ENCODE data around the gene ZDHHC24.
"Not testable (repeated sequence)": the region's sequence is repeated elsewhere in the genome, so short reads cannot be mapped to it uniquely, and the experiment has no call there.

The ZDHHC24 gene

DNA sequence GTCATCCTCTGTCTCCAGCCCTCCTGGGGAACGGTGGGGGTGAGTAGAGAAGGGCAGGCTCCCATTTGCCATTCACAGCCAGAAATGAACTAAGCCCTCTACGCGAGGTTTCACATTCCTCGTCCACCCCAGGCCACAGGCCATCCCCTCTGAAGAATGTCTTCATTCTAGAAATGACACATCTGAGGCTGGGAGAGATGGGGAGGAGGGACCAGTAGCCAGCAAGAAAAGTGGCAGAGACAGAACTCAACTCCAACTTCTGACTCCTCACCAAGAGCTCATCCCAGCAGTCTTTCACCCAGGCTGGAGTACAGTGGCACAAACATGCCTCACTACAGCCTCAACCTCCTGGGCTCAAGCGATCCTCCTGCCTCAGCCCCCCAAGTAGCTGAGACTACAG is 19.1 kb upstream of the ZDHHC24 start:
- no peak for DNase-seq

DNA sequence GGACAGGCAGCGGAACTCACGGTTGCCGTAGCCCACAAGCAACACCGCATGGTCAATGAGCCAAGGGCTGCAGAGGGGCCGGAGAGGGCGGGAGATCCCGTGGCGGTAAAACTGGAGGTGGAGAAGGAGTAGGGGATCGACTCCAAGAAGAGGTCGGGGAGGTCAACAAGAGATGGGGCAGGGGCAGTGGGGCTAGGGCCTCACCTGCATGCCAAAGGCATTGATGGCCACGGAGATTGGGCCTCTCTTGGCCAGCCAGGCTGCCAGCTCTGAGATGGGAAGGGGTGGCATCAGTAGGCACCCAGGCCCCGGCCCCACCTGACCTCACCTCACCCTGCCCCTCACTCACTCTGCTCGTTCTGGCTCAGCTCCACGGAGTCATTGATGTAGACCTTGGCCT is 18.7 kb upstream of the ZDHHC24 start:
- no peak for DNase-seq

DNA sequence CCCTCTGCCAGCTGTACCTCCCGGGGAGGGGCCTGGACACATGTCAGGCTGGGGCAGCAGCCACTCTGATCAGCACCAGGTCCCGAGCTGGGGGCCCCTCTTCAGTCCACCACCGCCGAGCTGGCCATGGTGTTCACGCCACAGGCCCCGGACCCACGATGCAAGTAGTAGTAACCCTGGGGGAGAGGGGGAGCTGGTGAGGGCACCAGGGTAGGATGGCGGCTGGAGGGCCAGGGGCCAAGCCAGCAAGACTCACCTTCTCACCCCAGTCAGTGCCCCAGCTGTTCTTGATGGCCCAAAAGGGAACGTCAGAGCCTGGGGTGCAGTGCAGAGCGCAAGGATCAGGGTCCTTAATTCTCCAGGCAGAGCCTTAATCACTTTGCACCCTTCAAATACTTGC is 18.0 kb upstream of the ZDHHC24 start:
- DNase-seq = no peak

DNA sequence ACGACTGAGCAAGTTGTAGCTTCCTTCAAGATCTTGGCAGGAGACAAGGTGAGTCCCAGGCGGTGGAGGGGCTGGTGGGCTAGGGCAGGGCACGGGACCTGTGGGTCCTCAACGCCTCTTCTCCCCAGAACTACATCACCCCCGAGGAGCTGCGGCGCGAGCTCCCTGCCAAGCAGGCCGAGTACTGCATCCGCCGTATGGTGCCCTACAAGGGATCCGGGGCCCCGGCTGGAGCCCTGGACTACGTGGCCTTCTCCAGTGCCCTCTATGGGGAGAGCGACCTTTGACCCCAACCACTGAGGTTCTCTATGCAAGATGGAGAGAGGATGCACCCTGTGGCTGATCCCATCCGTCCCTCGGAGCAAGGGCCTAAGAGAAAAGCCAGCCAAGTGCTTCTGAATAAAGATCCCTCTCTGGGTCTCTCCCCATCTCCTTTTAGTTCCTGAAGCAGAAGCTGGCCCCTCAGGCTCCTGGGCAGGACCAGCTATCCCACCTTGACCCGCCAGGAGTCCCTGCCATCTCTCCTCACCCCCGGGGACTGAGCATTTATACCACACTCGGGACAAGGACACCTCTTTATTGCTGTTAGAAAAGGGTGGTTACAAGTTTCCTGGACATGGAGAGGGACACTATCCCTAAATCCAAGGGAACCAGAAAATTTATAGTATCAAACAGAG is 17.2 kb upstream of the ZDHHC24 start:
- no peak for DNase-seq

DNA sequence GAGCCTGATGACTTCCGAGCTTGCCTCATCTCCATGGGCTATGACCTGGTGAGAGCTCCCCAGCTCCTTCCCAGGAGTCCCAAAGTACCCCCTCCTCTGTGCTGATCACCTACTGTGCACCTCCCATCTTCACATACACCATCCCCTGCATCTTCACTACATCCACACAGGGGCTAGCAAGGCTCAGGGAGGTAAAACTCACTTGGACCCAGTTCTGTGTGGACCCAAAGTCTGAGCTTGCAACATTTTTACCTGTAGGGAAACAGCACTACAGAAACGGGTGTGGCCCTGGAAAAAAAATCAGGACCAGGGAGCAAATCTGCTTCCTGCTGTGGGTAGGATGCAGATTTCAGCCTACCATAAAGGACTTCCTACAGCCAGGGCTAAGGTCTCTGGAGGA is 16.4 kb upstream of the ZDHHC24 start:
- DNase-seq = no peak

DNA sequence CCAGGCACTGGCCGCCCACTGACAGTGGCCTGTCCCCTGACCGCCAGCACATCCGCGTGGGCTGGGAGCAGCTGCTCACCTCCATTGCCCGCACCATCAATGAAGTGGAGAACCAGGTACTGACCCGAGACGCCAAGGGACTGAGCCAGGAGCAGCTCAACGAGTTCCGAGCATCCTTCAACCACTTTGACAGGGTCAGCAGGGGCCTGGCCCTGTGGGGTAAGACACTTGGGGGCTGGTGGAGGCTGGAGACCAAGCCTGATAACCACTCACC is 16.1 kb upstream of the ZDHHC24 start:
- no peak for DNase-seq

DNA sequence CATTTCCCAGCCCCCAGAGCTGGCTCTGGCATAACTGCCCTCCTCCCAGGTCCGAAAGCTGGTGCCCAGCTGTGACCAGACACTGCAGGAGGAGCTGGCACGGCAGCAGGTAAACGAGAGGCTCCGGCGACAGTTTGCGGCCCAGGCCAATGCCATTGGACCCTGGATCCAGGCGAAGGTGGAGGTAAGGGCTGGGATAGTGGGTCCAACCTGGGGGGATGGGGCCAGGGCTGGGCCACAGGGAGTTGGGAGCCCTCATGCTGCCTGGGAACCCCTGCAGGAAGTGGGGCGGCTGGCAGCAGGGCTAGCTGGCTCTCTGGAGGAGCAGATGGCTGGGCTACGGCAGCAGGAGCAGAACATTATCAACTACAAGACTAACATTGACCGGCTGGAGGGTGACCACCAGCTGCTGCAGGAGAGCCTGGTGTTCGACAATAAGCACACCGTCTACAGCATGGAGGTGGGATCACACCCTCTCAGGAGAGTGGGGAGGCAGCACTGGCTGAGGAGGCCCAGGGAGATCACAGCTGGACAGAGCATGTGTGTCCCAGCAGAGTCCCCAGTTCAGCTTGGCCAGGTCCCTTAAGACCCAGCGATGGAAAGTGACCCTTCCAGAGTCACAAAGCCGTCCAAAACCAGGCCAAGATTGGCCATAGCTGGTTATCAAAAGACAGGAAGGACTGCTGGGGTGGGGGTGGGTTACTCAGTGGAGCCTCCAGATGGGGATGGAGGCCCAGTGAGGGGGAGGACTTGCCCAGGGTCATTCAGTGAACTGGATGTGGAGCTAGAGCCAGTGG is 15.5 kb upstream of the ZDHHC24 start:
- no peak for DNase-seq

DNA sequence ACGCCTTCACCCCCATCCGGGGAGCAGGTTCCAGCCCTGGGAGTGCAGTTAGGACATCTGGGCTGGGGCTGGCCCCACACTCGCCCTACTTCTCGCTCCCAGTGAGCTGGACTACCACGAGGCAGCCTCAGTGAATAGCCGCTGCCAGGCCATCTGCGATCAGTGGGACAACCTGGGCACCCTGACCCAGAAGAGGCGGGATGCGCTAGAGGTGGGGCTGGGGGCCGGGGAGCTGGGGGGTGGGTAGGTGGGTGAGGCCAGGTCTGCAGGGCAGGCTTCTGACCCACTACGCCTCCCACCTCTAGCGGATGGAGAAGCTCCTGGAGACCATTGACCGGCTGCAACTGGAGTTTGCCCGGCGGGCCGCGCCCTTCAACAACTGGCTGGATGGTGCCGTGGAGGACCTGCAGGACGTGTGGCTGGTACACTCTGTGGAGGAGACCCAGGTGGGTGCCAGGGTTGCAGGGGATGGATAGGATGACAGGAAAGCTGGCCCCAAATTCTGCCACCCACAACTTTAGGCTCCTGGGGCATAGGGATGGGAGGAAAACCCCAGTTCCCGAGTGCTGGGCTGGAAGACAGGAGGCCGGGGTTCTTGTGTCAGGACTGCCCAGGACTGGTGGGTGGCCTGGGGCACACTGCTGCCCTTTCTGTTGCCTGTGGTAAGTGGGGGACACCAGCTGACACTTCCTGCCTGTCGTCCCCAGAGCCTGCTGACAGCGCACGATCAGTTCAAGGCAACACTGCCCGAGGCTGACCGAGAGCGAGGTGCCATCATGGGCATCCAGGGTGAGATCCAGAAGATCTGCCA is 14.2 kb upstream of the ZDHHC24 start:
- DNase-seq = no peak

DNA sequence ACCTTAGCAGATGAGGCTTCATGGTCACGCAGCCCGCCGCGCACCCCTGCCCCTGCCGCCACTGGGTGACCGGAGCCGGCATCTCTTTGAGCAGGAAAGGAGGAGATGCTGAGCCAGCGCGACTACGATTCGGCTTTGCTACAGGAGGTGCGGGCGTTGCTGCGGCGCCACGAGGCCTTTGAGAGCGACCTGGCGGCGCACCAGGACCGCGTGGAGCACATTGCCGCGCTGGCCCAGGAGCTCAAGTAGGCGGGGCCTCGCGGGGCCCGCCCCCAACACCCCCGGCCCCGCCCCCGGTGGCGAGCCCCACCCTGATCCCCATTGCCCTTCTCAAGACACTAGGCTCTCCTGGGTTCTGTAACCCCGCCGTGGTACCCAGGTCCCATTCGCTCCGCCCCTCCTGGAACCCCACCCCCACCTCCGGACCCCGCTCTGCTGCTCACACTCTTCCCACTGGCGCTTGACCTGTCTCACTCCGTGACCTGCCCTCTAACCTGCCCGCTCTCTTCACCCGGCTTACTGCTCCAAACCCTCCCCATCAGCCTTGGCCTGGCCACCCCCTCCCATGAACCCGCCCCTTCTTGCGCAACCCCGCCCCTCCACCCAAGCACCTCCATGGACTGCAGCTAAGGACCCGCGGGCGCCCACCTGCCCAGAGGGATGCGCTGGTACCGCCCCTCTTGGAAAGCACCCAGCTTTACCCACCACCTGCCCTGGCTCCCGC is 13.5 kb upstream of the ZDHHC24 start:
- no peak for DNase-seq

DNA sequence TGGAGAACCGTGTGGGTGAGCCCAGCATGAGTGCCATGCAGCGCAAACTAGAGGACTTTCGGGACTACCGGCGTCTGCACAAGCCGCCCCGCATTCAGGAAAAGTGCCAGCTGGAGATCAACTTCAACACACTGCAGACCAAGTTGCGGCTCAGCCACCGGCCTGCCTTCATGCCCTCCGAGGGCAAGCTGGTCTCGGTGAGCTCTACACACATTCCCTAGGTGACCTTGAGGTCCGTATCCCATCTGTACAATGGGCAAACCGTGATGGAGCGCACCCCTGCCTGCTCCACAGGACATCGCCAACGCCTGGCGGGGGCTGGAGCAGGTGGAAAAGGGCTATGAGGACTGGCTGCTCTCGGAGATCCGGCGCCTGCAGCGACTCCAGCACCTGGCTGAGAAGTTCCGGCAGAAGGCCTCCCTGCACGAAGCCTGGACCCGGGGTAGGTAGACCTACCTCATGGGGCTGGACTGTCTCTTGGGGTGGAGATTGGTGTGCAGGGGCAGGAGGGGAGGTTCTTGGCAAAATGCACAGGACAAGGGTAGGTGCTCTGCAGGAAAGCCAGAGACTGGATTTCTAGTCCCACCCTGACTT is 12.0 kb upstream of the ZDHHC24 start:
- DNase-seq = no peak

DNA sequence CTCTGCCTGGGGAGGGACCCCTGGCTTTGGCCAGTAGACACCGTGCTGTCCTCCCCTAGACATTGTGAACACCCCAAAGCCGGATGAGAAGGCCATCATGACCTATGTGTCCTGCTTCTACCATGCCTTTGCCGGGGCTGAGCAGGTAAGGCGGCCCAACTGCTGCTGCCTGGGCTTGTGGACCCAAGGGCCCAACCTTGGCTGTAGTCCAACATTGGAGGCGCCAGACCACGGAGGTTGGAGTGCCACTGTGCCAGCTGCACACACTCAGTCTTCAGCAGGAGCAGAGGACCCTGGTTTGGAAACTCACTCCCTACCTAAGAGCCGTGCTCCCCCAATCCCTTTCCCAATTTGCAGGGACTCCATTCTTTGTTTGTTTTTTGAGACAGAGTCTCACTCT is 10.2 kb upstream of the ZDHHC24 start:
- DNase-seq = no peak

DNA sequence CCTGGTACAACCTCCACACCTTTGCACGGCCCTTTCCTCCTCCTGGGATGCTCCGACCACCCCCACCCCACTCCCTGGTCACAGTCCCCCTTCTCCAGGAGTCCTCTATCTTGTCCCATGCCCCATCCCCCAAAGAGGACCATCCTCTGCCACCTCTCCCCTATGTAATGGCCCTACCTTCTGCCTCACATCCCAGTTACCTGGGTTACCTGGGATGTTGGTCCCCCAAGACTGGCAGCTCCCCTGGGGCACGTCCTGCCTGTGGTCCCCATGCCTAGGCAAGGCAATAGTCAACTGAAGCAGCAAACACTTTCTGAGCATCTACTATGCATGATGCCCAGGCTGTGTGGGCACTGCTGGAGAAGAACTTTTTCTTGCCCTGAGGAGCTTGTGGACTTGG is 9.6 kb upstream of the ZDHHC24 start:
- no peak for DNase-seq

DNA sequence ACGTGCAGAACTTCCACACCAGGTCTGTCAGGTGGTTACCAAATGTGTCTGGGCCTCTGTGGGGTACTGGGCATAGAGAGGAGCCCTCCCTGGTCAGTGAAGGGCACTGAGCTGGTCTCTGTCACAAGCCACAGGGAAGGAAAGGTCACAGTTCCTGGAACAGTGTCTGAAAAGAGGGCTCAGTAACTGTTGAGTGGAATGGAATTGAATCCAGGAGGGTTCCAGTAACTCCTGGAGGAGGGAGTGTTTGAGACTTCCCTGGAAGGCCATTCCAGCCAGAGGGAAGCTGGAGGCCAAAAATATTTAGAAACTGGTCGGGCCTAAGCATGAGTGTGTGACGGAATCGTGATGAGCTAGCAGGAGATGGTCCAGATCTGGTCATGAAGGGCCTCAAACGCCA is 8.8 kb upstream of the ZDHHC24 start:
- DNase-seq = no peak

DNA sequence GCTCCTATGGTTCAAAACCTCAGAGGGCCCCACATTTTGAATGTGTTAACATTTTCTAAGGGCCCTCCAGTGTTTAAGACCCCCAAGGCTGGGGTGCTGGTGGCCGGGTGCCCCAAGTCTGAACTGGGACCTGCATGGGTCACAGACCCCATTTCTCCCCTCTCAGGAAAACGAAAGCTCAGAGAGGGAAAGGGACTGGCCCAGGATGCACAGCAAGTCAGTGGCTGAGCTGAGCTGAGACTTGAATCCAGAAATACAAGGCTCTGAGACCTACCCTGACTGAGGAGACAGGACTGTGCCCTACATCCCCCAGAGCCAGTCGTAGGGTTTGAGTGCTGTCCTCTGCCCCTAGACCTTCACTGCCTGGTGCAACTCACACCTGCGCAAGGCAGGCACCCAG is 5.0 kb upstream of the ZDHHC24 start:
- no peak for DNase-seq

DNA sequence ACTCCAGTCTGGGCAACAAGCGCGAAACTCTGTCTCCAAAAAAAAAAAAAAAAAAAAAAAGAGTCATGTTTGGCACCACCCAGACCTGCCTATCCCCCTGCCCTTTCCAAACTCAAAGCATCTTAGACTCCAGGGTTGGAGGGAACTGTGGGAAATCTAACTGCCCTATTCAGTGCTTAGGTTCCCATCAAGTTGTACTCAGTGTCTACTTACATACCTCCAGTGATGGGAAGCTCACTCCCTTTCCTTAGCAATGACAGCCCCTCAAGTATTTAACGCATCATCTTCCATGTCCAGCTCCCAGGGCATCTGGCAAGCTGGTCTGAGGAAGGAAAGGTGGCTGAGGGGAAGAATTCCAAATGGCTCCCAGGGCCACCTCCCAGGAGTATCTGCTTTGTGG is 3.8 kb upstream of the ZDHHC24 start:
- no peak for DNase-seq

DNA sequence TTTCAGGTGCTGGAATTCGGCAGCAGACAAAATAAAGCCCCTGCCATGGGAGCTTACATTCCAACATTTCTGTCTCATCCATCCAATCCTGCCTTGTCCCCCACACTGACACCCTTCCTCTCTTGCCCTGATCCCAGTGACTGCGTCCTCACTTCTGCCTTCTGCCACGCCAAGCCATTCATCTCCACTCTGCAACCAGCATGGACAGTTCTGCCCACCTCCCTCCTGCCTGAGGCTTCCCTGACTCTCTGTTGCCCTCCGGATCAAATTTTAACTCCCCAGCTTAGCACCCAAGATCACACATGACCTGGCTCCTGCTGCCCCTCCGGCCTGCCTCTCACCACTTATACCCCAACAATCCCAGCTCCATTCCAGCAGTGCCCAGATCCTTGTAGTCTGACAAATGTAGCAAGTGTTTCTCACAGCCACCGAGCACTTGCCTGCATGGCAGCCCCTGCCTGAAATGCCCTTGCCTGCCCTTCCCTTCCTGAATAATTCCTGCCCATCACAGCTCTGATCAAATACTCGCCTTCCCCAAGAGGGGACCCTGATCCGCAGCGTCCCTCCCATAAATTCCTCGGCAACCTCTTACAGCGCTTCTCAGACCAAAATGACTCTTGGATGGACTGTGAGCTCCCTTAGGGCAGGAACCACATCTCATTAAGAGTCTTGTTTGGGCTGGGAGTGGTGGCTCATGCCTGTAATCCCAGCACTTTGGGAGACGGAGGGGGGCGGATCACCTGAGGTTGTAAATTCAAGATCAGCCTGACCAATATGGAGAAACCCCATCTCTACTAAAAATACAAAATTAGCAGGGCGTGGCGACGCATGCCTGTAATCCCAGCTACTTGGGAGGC is 3.2 kb upstream of the ZDHHC24 start:
- DNase-seq = no peak

DNA sequence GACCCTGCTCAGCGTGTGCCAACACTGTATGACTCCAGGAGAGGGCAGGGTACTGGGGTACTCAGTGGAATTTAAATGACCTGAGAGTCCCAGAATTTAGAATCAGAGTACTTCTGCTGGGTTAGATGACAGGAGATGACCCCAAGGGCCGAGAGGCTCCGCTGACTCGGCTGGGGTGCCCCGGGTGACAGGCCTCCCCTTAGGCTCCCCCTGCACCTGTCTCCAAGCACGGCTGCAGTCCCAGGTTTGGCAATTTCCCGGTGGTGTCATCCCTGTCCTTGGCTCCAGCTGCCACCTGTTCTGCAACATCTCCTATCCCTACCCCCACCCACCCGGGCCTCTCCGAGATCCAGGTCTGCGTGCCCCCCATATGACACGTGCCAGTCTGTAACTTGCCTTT is 2.2 kb upstream of the ZDHHC24 start:
- no peak for DNase-seq

DNA sequence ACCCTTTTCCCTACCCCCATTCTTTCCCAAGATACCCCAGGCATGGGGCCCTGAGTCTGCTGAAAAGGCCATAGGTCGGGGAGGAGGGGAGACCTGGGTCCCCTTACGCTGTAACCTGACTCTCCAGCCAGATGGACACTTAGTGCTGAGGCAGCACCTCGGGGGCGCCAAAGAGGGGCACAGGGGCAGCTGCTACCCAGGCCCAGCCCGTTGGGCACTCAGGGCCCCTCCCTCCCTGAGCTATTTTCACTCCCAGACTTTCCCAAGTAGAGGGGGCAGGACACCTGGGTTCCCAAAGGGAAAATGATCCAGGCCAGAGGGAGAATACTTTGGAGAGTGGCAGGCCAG is 1.8 kb upstream of the ZDHHC24 start:
- DNase-seq = no peak

DNA sequence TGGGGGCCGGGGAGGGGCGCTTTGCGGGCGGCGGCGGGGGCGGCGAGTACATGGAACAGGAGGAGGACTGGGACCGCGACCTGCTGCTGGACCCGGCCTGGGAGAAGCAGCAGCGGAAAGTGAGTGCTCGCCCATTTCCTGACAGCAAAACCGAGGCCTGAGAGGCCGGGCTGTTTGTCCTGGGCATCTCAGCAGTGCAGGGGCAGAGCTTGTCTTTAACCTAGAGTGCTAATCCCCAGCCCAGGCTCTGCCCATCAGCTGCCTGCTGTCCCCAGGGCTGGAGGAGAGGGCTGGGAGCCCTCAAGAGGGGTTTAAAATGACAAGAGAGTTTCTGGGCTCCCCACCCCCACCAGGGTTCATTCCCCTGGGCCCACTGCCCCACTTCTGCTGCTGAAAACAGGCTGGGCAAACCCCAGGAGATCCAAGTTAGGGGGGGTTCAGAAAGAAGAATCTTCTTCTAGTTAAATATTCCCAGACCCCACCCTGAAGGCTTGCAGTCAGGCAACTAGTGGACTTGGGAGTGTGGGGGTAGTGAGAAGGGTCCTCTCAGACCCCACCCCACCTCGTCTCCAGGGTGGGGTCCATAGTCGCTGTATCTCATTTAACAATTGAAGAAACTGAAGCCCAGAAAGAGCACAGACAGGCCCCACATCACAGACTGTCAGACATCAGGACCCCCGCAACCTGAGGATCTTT is 1.3 kb upstream of the ZDHHC24 start:
- no peak for DNase-seq

DNA sequence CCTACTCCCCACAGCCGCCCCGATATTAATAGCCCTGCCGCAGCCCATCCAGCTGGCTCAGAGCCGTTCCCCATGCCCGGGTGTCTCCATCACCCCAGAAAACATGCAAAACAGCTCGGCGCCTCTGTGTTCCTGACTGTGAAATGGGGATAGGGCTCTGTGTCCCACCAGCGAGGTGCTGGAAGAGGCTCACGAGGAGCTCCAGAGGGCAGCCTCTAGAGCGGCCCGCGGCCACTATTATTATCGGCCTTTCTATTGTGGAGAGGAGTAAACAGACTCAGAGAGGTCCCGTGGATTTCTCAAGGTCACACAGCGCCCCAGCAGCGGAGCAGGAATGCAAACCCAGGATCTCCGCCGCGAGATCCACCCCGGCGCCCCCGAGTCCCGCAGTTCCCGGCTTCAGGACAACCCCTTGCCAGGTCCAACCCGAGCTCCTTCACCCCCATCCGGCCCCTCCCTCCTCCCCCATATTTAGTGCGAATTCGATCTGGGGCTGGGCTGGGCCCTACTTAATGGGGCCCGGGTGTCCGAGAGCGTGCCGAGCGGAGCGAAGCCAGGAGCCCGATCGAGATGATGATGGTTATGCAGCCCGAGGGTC is 619 bp upstream of the ZDHHC24 start, which contains the start of gene ACTN3:
Gene ACTN3, plus strand, starts transcription at position 536 of the 598 bp plus-strand sequence. Its CDS starts 35 bp downstream, at position 571.
- DNase-seq = no peak

DNA sequence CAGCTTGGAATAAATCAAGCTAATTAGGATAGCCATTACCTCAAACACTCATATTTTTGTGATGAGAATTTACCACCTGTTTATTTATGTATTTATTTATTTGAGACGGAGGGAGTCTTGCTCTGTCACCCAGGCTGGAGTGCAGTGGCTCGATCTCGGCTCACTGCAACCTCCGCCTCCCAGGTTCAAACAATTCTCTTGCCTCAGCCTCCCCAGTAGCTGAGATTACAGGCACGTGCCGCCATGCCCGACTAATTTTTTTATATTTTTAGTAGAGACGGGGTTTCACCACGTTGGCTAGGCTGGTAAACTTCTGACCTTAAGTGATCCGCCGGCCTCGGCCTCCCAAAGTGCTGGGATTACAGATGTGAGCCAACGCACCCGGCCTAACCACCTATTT is 896 bp downstream of the ZDHHC24 start:
- not testable (repeated sequence) for DNase-seq

Measured in GOT3 (cell line).